ENCODE data around the gene GRM3.

The GRM3 gene

DNA sequence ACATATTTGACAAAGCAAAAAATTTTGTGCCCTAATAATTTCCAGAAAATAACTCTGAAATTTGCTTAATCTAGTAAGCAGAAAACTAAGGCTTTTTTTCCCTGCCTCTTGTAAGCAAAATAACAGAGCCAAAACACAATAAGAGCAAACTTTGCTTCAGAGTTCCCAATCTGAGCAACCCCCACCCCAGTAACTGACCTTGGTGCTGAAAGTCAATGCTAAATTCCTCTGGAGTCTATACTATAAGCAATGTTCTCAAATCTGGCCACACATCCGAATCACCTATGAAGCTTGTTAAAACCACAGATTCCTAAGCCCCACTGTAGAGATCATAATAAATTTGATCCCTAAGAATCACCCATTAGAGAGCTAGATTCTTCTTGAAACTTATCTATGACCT, 265.2 kb downstream of the GRM3 start:
- no peak for DNase-seq

DNA sequence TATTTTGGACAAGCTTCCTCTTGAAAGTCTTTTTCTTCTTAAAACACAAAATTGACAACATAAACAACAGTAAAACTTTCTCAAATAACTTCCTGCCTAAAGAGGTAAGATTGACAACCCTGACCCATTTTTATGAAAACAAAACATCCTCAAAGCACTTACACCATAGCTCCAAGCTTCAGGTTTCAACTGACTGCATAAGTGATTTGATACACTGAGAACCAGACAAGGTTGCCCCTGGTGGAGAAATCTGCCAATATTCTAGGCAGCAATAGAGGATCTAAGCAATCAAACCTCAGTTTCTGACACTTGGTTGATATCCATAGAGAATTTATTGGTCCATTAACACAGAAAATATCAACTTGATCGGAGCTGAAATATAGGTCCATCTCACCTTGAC, 267.9 kb downstream of the GRM3 start:
- DNase-seq: no peak

DNA sequence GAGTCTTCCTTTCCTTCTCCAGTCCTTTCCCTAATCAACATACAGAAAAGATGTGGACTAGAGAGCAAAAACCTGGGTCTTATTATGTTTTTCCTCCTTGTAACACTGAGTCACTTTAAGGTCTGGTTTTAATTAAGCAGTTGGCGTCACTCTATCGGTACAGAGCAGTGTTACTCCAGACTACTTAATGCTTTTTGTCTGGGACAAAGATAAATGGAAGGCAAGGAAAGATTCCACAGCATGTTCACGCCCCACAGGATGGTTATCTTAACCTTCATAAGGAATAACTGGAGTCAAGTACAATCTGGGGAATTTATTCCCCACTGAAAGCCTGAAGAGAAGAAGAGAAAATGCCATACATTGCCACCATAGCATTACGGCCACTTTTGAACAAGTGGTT, 270.0 kb downstream of the GRM3 start:
- DNase-seq: no peak

Measured in stimulated activated CD4-positive, alpha-beta T cell treated with anti-CD3 and anti-CD28 coated beads, Interleukin-12 subunit alpha, Interleukin-12 subunit beta, amount 100 ng/mL, for 4 hours (primary cell).